HG02588 (cell line): Measurements from ENCODE around the gene IL22RA2.
A peak's percentile ranks its signal among the peaks of the same experiment; 100 is the strongest.
"Not testable (repeated sequence)": the region's sequence is repeated elsewhere in the genome, so short reads cannot be mapped to it uniquely, and the experiment has no call there.

Source experiments
- ATAC-seq: cut with Tn5 transposase; IDR thresholded peaks from one replicate; pipeline ENCODE4 v1.9.1; 2021; ENCODE audit warnings: mild to moderate bottlenecking, moderate library complexity; ENCODE audit not compliant: unreplicated experiment

The IL22RA2 gene, protein sequence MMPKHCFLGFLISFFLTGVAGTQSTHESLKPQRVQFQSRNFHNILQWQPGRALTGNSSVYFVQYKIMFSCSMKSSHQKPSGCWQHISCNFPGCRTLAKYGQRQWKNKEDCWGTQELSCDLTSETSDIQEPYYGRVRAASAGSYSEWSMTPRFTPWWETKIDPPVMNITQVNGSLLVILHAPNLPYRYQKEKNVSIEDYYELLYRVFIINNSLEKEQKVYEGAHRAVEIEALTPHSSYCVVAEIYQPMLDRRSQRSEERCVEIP

DNA sequence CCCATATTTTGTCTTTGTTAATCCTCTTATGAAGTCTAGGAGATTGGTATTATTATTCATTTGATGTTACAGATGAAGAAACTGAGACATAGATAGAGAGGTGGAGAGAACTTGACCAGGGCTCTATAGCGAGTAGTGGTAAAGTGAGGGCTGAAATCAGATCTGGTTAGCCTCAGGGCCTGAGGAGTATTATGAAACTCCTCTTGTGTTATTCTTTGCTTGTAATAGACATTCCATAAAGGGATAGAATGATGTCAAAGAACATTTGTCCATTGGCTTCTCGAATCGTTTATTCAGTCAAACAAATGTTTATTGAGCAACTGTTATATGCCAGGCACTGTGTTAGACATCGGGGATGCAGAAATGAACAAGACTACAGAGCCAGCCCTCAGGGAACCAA is at the start of gene IL22RA2:
IL22RA2 (minus strand) TSS at position 144 of the 400 bp plus-strand sequence. CDS start 11,895 bp downstream, outside the sequence.
- no peak for ATAC-seq

DNA sequence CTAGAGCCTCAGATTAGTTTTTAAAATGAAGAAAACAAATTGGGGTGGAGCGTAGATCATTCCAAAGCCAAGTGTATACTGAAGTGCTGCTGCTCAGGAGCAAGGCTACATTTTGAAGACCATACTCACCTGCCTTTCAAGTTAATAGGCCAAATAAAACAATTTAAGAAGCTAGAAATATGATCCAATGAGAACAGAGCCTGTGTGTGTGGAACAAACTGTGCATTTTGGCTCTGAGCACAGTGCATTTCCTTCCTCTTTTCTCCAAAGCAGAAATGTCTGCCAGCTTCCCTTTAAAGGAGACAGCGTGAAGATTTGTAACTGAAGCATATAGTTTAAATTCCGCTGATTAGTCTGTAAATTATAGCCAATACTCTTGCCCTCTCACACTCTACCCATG is 48.9 kb upstream of the IL22RA2 start:
- no peak for ATAC-seq

DNA sequence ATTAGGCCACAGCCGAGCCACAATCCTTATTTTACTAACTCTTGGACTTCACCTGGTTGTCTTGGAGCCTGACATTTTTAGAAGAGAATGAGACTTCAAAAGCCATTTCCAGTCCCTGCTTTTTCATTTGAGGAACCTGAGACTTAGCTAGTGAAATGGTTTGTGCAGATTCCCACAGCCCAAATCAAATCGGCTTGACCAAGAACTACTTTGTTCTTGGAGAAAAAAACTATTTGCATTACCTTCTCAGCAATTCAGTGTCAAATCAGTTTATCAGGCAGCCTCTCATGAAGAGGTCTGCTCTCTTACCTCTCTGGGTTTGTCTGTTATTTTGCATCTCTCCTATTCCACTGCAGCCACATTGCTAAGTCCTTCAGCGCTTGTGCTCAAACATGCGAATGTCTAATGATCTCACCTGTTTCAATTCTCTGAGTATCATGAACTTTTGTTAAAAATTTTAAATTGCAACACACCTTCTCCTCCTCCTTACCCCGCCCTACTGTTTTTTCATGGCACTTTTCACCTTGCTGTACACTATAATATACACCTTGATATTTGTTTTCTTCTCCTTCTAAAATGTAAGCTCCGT is 46.3 kb upstream of the IL22RA2 start:
- no peak for ATAC-seq

DNA sequence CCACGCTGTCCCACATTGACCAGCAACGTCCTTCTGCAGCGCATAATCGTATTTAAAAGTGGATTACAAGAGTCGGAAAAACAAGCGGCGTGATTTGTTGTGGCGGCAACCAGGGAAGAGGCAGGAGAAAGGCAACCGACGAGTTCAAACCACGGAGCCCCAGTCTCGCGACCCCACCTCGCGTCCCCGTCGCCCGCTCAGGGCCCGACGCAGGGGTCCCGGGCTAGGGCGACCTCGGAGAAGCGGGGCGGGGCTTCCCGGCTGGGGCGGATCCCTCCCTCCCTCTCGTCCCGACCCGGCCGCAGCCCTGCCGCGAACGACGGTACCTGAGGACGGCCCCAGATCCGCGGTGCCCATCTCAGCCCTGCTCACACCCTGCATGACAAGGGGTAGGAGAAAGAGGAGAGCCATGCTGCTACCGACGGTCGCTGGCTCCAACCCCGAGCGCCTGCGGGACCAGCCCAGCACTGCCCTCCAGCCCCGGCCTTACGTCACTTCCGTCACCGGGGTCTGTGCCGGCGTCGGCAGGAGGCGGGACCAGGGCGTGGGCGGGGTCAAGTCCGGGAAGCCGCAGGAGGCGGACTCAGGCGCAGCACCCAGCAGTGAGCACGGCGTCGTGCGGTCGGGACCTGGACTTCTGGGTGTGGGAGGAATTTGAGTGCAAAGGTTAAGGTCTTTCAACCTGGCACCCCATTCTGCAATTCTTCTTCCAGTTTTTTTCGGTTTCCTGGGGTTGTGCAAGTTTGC is 45.6 kb upstream of the IL22RA2 start, which contains the start of gene IFNGR1:
IFNGR1 (minus strand) TSS at position 469 of the 747 bp plus-strand sequence; CDS start at position 411, 58 bp downstream.
- ATAC-seq, result peak; percentile 96

DNA sequence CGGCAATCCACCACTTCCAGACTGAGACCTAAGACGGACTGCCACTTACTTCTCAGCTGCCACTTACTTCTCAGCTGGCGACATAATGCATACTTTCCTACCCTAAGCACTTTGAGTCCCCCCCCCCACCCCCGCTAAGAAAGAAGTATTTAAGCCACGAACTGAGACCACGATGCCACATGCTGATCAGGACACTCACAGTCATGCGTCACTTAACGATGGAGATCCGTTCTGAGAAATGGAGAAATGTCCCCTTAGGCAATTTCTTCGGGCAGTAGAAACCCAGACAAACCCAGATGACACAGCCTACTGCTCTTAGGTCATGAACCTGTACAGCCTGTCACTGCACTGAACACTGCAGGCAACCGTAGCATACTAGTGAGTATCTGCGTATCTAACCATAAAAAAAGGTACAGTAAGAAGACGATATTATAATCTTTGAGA is 45.1 kb upstream of the IL22RA2 start:
- ATAC-seq, result peak; percentile 38

DNA sequence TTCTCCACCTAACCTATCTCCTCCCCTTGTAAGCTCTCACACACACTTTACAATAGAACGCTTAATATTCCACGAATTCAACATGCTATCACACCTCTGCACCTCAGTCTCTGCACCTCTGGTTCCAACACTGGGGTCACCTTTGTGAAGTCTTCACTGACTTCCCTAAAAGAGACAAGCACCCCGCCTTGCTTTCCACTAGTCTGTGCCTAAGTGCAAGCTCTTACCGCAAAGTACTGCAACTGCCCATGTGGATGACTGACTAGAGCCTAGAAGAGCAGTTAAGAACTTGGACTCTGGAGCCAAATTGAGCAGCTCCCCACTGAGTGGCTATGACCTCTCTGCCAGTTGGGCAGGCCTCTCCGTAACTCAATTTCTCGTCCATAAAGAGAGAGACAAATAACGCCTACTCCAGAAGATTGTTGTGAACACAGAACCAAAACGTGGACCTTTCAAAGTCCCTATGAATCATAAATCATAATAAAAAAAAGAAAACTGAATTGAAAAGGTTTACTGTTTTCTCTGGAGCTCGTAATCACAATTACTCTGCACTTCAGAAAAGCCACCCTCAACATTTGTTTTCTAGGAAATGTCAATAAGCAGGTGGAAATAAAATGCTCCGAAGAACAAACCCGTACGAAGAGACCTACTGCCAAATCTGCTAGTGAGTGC is 44.5 kb upstream of the IL22RA2 start:
- ATAC-seq, result no peak

DNA sequence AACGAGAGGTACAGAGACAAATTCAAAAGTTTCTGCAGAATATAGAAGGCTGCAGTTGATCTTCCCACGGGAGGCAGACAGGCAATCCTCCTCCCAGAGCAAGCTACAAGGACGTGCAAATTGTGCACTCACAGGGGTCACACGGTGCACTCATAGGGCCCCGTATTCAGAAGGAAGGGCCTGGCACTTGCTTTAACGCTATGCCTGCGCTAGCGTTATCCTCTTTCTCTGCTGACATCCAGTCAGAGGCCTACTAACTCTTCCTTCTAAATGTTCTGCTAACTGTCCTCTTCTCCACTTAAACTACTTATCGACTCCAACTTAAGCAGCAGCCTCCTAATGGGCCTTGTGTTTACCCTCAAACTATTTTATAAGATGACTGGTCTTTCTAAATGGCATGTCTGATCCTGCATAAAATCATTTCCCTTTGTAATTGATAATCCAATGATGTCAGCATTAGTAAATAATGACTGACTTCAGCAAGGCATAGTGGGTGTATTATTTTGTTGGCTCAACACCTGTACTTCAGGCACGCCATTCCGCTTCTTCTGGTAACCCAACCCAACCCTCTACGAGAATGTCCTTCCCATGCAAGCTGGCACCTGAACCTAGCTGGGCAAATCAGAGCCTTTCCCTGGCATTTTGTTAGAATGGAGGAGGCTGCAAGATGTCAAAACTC is 43.6 kb upstream of the IL22RA2 start:
- ATAC-seq, result no peak

DNA sequence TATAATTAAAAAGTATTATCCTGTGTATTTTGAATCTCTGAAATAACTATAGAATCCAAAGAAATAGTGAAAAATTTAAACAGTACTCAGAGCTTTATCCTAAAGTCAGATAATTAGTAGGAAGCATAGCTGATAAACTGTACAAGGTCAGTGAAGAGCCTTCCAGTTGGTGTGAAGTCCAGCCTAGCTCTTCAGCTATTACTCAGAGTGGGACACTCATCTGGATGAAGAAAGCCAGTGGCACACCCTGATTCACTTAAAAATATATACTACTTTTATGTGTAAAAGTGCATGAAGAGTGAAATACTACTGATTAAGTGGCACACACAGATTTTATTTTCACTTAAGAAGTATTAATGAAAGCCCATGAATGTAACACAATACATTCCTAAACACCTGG is 42.7 kb upstream of the IL22RA2 start:
- ATAC-seq, result no peak

DNA sequence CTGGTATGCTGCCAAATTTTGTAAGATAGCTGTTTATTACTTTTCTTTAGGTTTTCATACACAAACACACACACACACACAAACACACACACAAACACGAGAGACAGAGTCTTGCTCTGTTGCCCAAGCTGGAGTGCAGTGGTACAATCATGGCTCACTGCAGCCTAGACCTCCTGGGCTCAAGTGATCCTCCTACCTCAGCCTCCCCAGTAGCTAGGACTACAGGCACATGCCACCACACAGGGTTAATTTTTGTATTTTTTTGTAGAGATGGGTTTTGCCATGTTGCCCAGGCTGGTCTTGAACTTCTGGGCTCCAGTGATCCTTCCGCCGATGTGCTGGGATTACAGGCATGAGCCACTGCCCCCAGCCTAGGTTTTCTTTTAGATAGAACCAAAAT is 42.2 kb upstream of the IL22RA2 start:
- not testable (repeated sequence) for ATAC-seq

DNA sequence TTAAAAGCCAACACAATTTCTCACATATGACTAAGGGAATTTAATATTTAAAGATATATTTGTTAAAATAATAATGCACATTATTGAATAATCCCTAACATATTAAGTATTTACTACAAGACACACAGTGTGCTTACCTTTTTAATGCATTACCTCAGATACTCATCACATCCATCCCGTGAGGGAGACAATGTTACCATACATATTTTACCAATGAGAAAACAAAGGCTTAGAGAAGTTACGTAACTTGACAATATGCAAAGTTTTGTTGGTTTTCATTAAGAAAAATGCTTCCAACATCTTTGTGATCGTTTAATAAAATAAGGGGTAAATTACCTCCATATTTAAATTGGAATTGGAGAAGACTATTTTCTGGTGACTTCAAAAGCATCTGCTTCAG is 41.5 kb upstream of the IL22RA2 start:
- no peak for ATAC-seq

DNA sequence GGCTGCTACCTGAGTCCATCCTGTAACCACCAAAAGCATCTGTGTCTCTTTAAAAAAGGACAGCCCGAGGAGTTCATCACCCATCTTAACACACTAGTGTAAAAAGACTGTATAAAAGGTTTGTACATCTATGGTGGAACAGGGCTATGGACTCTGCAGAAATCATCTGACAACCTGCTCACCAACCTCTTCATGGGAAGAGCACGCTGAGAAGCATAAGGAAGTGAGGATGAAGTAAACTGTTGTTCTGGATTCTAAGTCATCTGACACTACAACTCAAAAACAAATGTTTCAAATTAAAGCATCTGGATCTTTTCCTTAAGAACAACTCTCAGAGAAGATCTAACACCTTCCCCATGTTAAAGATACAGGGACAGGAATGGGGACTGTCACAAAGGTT is 40.4 kb upstream of the IL22RA2 start:
- ATAC-seq, result no peak

DNA sequence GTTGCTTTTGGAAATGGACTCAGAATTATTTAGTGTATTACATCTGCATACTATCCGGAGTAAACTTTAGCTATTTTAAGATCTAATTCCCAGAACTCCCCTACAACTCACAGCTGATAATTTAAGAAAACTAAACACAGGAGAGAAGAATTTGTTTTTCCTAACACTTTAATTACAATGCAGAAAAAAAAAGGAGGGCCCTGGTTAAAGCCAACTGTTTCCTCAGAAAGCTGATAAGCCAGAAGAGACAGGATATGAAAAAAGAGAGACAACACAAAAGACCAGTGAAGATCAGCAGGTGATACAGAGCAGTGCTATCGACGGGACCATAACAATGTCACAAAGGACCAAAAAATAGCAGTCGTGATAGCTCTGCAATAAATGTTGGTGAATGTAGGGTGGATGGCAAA is 39.9 kb upstream of the IL22RA2 start:
- no peak for ATAC-seq

DNA sequence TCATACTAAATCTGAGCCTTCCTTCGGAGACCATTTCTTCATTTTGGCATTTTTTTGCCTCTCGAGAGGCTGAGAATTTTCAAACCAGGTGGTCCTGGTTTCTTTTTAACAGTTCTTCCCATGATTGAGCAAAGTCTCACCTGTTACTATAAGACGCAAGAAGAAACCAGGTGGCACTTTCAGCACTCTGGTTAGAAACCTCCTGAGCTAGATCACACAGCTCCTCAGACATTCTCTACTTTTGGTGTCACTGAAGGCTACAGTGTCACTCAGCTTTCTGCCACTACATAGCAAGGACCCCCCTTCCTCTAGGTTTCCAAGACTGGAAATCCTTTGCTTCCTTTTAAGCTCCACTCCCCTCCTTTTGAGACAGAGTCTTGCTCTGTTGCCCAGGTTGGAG is 38.5 kb upstream of the IL22RA2 start:
- no peak for ATAC-seq

DNA sequence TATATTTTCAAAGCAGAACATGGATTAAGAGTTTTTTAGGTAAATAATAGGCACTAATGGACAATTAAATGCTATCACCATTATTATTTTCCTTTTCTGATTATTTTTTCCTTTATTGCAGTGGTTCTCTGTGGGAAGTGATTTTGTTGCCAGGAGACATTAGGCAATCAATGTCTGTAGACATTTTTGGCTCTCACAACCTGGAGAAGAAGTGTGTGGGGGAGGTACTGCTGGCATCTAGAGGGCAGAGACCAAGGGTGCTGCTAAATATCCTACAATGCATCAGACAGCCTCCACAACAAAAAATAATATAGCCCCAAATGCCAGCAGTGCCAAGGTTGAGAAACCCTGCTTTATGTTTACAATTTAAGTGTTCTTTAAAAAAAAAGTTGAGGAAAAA is 37.5 kb upstream of the IL22RA2 start:
- no peak for ATAC-seq

DNA sequence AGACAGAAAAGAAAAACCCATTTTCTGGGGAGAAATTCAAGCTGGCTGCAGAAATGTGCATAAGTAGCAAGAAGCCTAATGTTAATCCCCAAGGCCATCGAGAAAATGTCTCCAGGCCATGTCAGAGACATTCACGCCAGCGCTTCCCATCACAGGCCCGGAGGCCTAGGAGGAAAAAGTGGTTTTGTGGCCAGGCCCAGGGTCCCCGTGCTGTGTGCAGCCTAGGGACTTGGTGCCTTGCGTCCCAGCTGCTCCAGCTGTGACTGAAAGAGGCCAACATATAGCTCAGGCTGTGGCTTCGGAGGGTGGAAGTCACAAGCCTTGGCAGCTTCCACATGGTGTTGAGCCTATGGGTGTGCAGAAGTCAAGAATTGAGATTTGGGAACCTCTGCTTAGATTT is 34.8 kb upstream of the IL22RA2 start:
- ATAC-seq, result no peak

DNA sequence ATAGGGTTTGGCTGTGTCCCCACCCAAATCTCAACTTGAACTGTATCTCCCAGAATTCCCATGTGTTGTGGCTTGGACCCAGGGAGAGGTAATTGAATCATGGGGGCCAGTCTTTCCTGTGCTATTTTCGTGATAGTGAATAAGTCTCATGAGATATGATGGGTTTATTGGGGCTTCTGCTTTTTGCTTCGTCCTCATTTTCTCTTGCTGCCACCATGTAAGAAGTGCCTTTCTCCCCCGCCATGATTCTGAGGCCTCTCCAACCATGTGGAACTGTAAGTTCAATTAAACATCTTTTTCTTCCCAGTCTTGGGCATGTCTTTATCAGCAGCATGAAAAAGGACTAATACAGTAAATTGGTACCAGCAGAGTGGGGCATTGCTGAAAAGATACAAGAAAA is 34.0 kb upstream of the IL22RA2 start:
- ATAC-seq, result not testable (repeated sequence)

DNA sequence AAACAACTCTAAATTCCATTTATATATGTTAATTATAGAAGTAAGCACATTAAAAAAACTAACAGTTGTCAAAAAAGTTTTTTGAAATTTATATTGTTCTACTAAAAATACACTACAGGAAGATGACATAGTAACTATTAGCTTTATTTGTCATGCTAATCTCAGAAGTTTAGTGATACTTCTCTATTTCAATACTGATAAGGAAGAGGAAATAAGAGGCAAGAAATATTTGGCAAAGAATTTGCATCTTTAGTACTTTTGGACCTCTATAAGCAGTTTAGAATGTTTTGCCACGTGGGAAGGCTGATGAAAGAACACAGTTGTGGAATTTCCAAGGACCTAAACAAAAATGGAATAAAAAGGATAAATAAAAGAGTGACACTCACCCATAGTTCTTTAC is 33.1 kb upstream of the IL22RA2 start:
- no peak for ATAC-seq

DNA sequence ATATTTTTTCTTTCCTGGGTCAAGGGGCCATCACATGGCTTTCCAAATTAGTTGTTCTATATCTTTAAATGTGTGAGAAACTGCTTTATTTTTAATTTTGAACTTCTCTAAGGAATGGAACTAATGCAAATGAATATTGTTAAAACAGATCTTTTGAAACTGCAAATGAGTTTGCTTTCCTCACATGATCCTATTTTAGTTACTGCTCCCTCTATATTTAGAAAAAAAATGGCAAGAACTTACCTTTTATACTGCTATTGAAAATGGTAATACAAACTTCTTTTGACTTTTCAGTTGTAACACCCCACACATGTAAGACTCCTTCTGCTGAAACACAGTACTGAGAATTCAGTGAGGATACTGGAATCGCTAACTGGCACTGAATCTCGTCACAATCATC is 29.8 kb upstream of the IL22RA2 start:
- no peak for ATAC-seq

DNA sequence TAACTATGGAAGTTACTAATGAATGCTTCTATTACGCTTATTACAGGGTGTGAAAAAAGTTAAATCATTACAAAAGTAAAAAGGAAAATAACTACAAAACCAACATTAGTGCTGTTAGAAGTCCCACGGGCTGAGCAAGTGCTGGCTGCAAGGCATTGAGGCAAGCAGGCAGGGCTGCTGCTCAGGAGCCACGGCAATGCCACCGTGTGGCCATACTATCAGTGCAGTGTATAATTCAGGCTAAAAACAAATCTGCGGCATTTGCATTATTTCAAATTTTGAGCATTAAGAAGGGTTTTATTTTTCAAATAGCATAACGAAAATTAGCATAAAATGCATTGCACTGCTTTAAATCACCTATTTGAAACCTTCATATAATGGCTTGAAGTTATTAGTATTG is 28.6 kb upstream of the IL22RA2 start:
- no peak for ATAC-seq

DNA sequence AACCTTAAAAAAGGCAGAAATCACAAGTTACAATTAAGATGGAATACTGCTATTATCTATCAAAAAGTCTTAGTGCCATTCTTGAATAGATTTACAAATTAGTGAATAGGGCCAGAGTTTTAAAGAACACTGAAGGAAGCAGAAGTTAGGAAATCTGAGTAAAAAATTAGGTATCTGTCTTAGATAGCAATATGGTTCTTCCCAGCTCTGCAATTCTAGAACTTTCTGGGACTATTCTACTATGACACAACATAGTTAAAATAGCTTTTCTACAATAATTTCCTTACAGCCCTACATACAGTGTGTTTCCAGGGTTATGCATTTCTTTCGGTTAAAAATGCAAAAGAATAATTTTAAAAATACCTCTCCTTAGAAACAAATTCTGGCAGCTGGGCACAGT is 27.6 kb upstream of the IL22RA2 start:
- no peak for ATAC-seq

DNA sequence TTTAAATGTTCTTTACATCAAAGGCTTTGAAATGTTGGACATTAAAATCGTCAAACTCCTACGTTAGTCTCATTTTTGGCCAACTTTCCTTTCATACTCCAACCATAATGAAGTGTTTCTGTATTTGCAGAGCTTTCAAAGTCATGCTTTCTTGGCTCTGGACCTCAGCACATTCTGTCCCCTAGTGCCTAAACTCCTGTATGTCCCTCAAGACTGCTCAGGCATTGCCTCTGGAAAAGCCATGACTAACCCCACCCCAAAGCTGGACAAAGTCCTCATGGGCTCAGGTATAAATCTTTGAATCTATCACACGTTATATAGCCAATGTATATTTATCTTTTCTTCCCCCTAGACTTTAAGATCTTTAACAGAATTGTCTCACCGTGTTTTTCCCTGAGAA is 26.8 kb upstream of the IL22RA2 start:
- no peak for ATAC-seq
